HCT116 (cell line): ENCODE results near the gene MAP1LC3B2. TPM values are rescaled to one million over a fixed set of nuclear protein-coding genes. Genes with fewer than 3 reads are reported as not detected.

Experiments used
- ATAC-seq: fragments of 200-7000 bp; cut with Tn5 transposase; 2 replicates; pipeline ENCODE4 v1.9.1; 2020; ENCODE audit warnings: mild to moderate bottlenecking, moderate library complexity
- BruUV-seq: library from RNA; stranded (reverse); fragments of 400-500 nt; replicated peaks from 2 replicates; lab custom pipeline; 2021; lab: Mats Ljungman, UMichigan
- CTCF ChIA-PET: fragments of 300-600 bp; sonication (Branson Sonifier 250); formaldehyde crosslinking; loops from one replicate; lab custom pipeline; 2021; ENCODE audit warnings: antibody characterized with exemption; lab: Charles Lee
- POLR2A ChIA-PET: fragments of 300-600, 350-600 bp; sonication (Branson Sonifier 250); formaldehyde crosslinking; loops from one replicate; lab custom pipeline; 2021; ENCODE audit warnings: antibody characterized with exemption; lab: Charles Lee
- RAD21 ChIA-PET, 2 experiments: fragments of 300-600 bp; sonication (Branson Sonifier 250); formaldehyde crosslinking; loops; one replicate each; lab custom pipeline; 2023; ENCODE audit warnings: low total read pairs in 2 of 2; ENCODE audit not compliant: uncharacterized antibody in 2 of 2, unreplicated experiment in 2 of 2, low non-redundant PET in 1 of 2; lab: Charles Lee
- DNase-seq: peaks from one replicate; pipeline ENCODE4 v3.0.0-alpha.2; 2010; ENCODE audit warnings: low read depth, low spot score
- H2AFZ ChIP-seq: fragments of 200-600 bp; shearing (Covaris generic), sonication (generic); 2 replicates; pipeline ENCODE4 v1.6.1; 2017; ENCODE audit warnings: low read depth, mixed run types, mixed read lengths, antibody characterized with exemption, low read length; ENCODE audit not compliant: poor library complexity, severe bottlenecking
- H3K27ac ChIP-seq: 2 replicates; pipeline ENCODE4 v1.5.1; 2012; ENCODE audit warnings: low read depth, low read length
- H3K27me3 ChIP-seq: fragments of 200-600 bp; sonication (generic); 2 replicates; pipeline ENCODE4 v1.6.1; 2016; ENCODE audit warnings: mixed run types, low read length, mixed read lengths; ENCODE audit not compliant: insufficient read depth
- H3K36me3 ChIP-seq, 2 experiments: fragments of 200-500 bp in 1 of 2; fragments of 200-600 bp in 1 of 2; sonication (Bioruptor generic) in 1 of 2; sonication (generic) in 1 of 2; 2 replicates each; pipeline versions ENCODE4 v1.5.1 to v1.6.1; 2014 to 2016; ENCODE audit warnings: low read length in 2 of 2, inconsistent platforms in 1 of 2, mixed read lengths in 1 of 2, mixed run types in 1 of 2; ENCODE audit not compliant: insufficient read depth in 2 of 2, control insufficient read depth in 1 of 2
- H3K4me1 ChIP-seq, 2 experiments: fragments of 200-600 bp in 1 of 2; sonication (generic) in 1 of 2; 2 replicates each; pipeline versions ENCODE4 v1.5.1 to v1.6.1; 2012 to 2017; ENCODE audit warnings: low read length in 2 of 2, inconsistent platforms in 1 of 2, mild to moderate bottlenecking in 1 of 2, mixed read lengths in 1 of 2, mixed run types in 1 of 2, moderate library complexity in 1 of 2; ENCODE audit not compliant: insufficient read depth in 2 of 2, control insufficient read depth in 1 of 2
- H3K4me2 ChIP-seq: fragments of 200-600 bp; sonication (generic); 2 replicates; pipeline ENCODE4 v1.6.1; 2017; ENCODE audit warnings: mixed run types, low read length, mixed read lengths
- H3K4me3 ChIP-seq, 2 experiments: fragments of 200-600 bp in 1 of 2; sonication (generic) in 1 of 2; replicated peaks in 1 of 2; 2 replicates each; pipeline ENCODE4 v1.5.1; 2011 to 2016; ENCODE audit warnings: low read length in 2 of 2, control low read depth in 1 of 2, low read depth in 1 of 2, mild to moderate bottlenecking in 1 of 2, mixed read lengths in 1 of 2, mixed run types in 1 of 2
- H3K79me2 ChIP-seq: fragments of 200-600 bp; sonication (generic); 2 replicates; pipeline ENCODE4 v1.6.1; 2017; ENCODE audit warnings: mild to moderate bottlenecking, mixed run types, low read length, moderate library complexity, mixed read lengths; ENCODE audit not compliant: insufficient read depth
- H3K9ac ChIP-seq: fragments of 200-600 bp; sonication (generic); 2 replicates; pipeline ENCODE4 v1.6.1; 2016; ENCODE audit warnings: low read length, mixed read lengths
- H3K9me2 ChIP-seq: fragments of 200-600 bp; sonication (generic), shearing (Covaris generic); 2 replicates; pipeline ENCODE4 v1.6.1; 2017; ENCODE audit warnings: mixed run types, mild to moderate bottlenecking, moderate library complexity; ENCODE audit not compliant: insufficient read depth
- H3K9me3 ChIP-seq, 2 experiments: fragments of 200-500 bp in 1 of 2; fragments of 200-600 bp in 1 of 2; sonication (Bioruptor generic) in 1 of 2; sonication (generic) in 1 of 2; 2 replicates each; pipeline ENCODE4 v1.6.1; 2014 to 2017; ENCODE audit warnings: low read length in 2 of 2, mixed read lengths in 2 of 2, inconsistent platforms in 1 of 2, low read depth in 1 of 2, mild to moderate bottlenecking in 1 of 2, mixed run types in 1 of 2, moderate library complexity in 1 of 2; ENCODE audit not compliant: control insufficient read depth in 1 of 2, insufficient read depth in 1 of 2
- H4K20me1 ChIP-seq: fragments of 200-600 bp; sonication (generic), shearing (Covaris generic); 2 replicates; pipeline ENCODE4 v1.6.1; 2017; ENCODE audit warnings: mixed run types, mild to moderate bottlenecking, moderate library complexity; ENCODE audit not compliant: insufficient read depth
- ATF3 ChIP-seq: IDR thresholded peaks from 2 replicates; pipeline ENCODE4 v1.6.1; 2012
- CBX3 ChIP-seq: IDR thresholded peaks from 2 replicates; pipeline ENCODE4 v1.6.1; 2012; ENCODE audit warnings: low read depth
- CEBPB ChIP-seq: IDR thresholded peaks from 2 replicates; pipeline ENCODE4 v1.6.1; 2012; ENCODE audit warnings: low read depth
- CTCF ChIP-seq, 3 experiments: fragments of 200-600 bp in 1 of 3; sonication (generic) in 1 of 3; IDR thresholded peaks in 2 of 3; conservative IDR thresholded peaks in 1 of 3; 2 replicates each; pipeline ENCODE4 v1.5.1; 2012 to 2017; ENCODE audit warnings: low read depth in 2 of 3, low read length in 2 of 3, antibody characterized with exemption in 1 of 3, borderline replicate concordance in 1 of 3, control low read depth in 1 of 3, mild to moderate bottlenecking in 1 of 3, mixed read lengths in 1 of 3, mixed run types in 1 of 3, moderate library complexity in 1 of 3; ENCODE audit not compliant: insufficient read depth in 1 of 3
- EGR1 ChIP-seq: IDR thresholded peaks from 2 replicates; pipeline ENCODE4 v1.6.1; 2012; ENCODE audit warnings: low read depth
- ELF1 ChIP-seq: IDR thresholded peaks from 2 replicates; pipeline ENCODE4 v1.6.1; 2012; ENCODE audit warnings: low read depth, borderline replicate concordance
- EZH2 ChIP-seq: fragments of 200-600 bp; sonication (generic); IDR thresholded peaks from 2 replicates; pipeline ENCODE4 v1.6.1; 2017; ENCODE audit warnings: antibody characterized with exemption, mixed run types
- EZH2phosphoT487 ChIP-seq: fragments of 200-600 bp; IDR thresholded peaks from 2 replicates; pipeline ENCODE4 v1.6.1; 2018; ENCODE audit warnings: antibody characterized with exemption, borderline replicate concordance
- FOSL1 ChIP-seq: IDR thresholded peaks from 2 replicates; pipeline ENCODE4 v1.6.1; 2012; ENCODE audit warnings: low read depth
- JUND ChIP-seq: IDR thresholded peaks from 2 replicates; pipeline ENCODE4 v1.6.1; 2012
- MAX ChIP-seq: IDR thresholded peaks from 2 replicates; pipeline ENCODE4 v1.6.1; 2012
- POLR2A ChIP-seq: IDR thresholded peaks from 2 replicates; pipeline ENCODE4 v1.7.0; 2011; ENCODE audit warnings: borderline replicate concordance; ENCODE audit not compliant: insufficient read depth, insufficient read length; ENCODE audit errors: extremely low read depth
- POLR2AphosphoS5 ChIP-seq: IDR thresholded peaks from 2 replicates; pipeline ENCODE4 v1.6.1; 2011; ENCODE audit warnings: mild to moderate bottlenecking, low read depth, low read length, moderate library complexity
- RAD21 ChIP-seq: IDR thresholded peaks from 2 replicates; pipeline ENCODE4 v1.6.1; 2012; ENCODE audit warnings: low read depth, mild to moderate bottlenecking
- SIN3A ChIP-seq: IDR thresholded peaks from 2 replicates; pipeline ENCODE4 v1.6.1; 2012; ENCODE audit warnings: low read depth
- SRF ChIP-seq: IDR thresholded peaks from 2 replicates; pipeline ENCODE4 v1.6.1; 2012; ENCODE audit warnings: low read depth
- YY1 ChIP-seq: IDR thresholded peaks from 2 replicates; pipeline ENCODE4 v1.6.1; 2011; ENCODE audit warnings: low read length, low read depth, moderate library complexity, mild to moderate bottlenecking; ENCODE audit not compliant: insufficient replicate concordance; ENCODE audit errors: extremely low read depth
- ZBTB33 ChIP-seq: IDR thresholded peaks from 2 replicates; pipeline ENCODE4 v1.6.1; 2011; ENCODE audit warnings: mild to moderate bottlenecking, low read length, moderate library complexity; ENCODE audit not compliant: insufficient replicate concordance; ENCODE audit errors: extremely low read depth
- ZNF274 ChIP-seq: fragments of 200-500 bp; sonication (Bioruptor generic); IDR thresholded peaks from 2 replicates; pipeline ENCODE4 v1.6.1; 2014; ENCODE audit warnings: mild to moderate bottlenecking, low read depth, low read length, inconsistent platforms
- intact Hi-C: fragments of 100-400 bp; cut with micrococcal nuclease; formaldehyde crosslinking; loops from 2 replicates; pipeline ENCODE4 v1.10.0; 2022
- total RNA-seq: library from RNA; stranded (reverse); gene quantifications from one replicate; pipeline ENCODE4 v1.2.1, GENCODE V29; 2021; ENCODE audit not compliant: unreplicated experiment

Gene MAP1LC3B2
- total RNA-seq, 1 experiment from 2014 or later: 4.7 TPM

- TF ChIP-seq YY1 (no peak), SIN3A (no peak), CBX3 (0 out of 2 replicates have a peak, but pooled peaks have one; percentile 44), EGR1 (no peak)
These were observed 7.0 kb upstream of the MAP1LC3B2 start (continued) for GRCh38 chr12:116551952-116552772.

GRCh38 chr12:116552773-116553373, 6.3 kb upstream of the MAP1LC3B2 start:
- no peaks in the 10 kb centered on the region for H3K9me3 ChIP-seq
- POLR2A ChIA-PET: interaction anchor here (1.2 to 1.6 kb wide), 2 partner anchors 16 to 47 kb away, joined by 3 to 8 read pairs; no protein-coding TSS in a partner anchor
- H3K27ac ChIP-seq: no peak overlapping the region

More at GRCh38 chr12:116552773-116553373, 6.3 kb upstream of the MAP1LC3B2 start:
- intact Hi-C loops: no loop called here
- H3K9me2 ChIP-seq: no peaks in the 10 kb centered on the region
- ChIA-PET RAD21 (no interaction called here), CTCF (no interaction called here)
- no TSS peak for BruUV-seq
- ATAC-seq (no peak), DNase-seq (no peak)
- no peak overlapping the region for H3K4me2 ChIP-seq
- no peak overlapping the region for H2AFZ ChIP-seq
- H3K4me3 ChIP-seq: no peak overlapping the region
- TF ChIP-seq MAX: no peak
- no peak for TF ChIP-seq SRF
- no peak for TF ChIP-seq EZH2phosphoT487
- no peak for TF ChIP-seq EGR1
- TF ChIP-seq POLR2AphosphoS5: no peak
- no peak for TF ChIP-seq ATF3
- TF ChIP-seq FOSL1: no peak
- TF ChIP-seq POLR2A: no peak
- no peak for TF ChIP-seq EZH2
- TF ChIP-seq ELF1: no peak
- no peak for TF ChIP-seq RAD21
- no peak for TF ChIP-seq CEBPB
- TF ChIP-seq ZNF274: no peak
- no peak for TF ChIP-seq CBX3
- TF ChIP-seq SIN3A: no peak
- no peak for TF ChIP-seq JUND
- no peak for TF ChIP-seq CTCF (IDR thresholded peaks at IDR 0.05 in 2 of 3, conservative IDR thresholded peaks at IDR 0.05 in 1 of 3; ENCODE audit: borderline replicate concordance in 1 of 3, insufficient read depth in 1 of 3, low read depth in 2 of 3, low read length in 2 of 3)
- TF ChIP-seq ZBTB33: no peak
- peaks cover 6 to 22% of the 10 kb centered on the region in 2 experiments; a peak in 3 of 4 replicates for H3K4me1 ChIP-seq
- H3K9ac ChIP-seq: no peak overlapping the region
- no peaks in the 10 kb centered on the region for H4K20me1 ChIP-seq
- no peaks in the 10 kb centered on the region for H3K27me3 ChIP-seq
- no peaks in the 10 kb centered on the region for H3K79me2 ChIP-seq
- no peaks in the 10 kb centered on the region for H3K36me3 ChIP-seq
